Breast epithelium (tissue), 3 donors: ENCODE data around the gene CCDC144A.
"Not testable (repeated sequence)": the region's sequence is repeated elsewhere in the genome, so short reads cannot be mapped to it uniquely, and the experiment has no call there.

ENCODE experiments used
- POLR2AphosphoS5 ChIP-seq, 3 donors: sonication (generic); formaldehyde crosslinking; IDR thresholded peaks; one replicate each; pipeline ENCODE4 v1.6.1; 2017; ENCODE audit warnings: antibody characterized with exemption in 3 of 3
- TF ChIP-seq, protein P1 (sequence below), 3 donors: fragments of 450-650 bp; IDR thresholded peaks; one replicate each; pipeline ENCODE4 v1.5.1; 2016 to 2017; ENCODE audit warnings: antibody characterized with exemption in 3 of 3, mild to moderate bottlenecking in 3 of 3, moderate library complexity in 3 of 3

DNA sequence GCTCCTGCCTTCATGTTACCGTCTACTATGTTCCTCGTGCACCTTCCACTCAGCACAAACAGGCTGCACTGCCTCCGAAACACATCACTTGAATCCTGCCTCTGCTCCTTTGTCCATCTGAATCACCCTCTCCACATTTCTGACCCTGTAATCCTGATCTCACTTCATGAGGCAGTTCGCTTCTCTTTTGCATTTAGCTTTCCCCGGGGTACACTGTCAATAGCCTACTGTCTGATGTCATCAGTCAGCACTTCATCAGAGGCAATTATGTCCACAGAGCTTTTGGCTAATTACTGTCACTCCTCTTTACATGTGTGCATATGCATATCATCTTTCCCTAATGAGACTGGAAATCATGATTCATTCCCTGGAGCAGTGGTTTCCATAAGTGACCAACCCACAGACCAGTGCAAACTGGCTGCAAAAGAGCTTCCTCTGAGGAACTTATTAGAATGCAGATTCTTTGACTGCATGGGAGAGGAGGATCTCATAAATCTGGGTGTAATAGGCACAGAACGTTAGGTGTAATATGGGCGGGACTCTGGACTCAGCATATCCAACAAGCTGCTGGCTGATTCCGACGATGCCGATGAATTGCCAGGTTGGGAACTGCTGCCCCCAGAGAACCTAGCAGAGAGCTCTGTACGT is 99.0 kb downstream of the CCDC144A start:
- TF ChIP-seq, protein P1, sequence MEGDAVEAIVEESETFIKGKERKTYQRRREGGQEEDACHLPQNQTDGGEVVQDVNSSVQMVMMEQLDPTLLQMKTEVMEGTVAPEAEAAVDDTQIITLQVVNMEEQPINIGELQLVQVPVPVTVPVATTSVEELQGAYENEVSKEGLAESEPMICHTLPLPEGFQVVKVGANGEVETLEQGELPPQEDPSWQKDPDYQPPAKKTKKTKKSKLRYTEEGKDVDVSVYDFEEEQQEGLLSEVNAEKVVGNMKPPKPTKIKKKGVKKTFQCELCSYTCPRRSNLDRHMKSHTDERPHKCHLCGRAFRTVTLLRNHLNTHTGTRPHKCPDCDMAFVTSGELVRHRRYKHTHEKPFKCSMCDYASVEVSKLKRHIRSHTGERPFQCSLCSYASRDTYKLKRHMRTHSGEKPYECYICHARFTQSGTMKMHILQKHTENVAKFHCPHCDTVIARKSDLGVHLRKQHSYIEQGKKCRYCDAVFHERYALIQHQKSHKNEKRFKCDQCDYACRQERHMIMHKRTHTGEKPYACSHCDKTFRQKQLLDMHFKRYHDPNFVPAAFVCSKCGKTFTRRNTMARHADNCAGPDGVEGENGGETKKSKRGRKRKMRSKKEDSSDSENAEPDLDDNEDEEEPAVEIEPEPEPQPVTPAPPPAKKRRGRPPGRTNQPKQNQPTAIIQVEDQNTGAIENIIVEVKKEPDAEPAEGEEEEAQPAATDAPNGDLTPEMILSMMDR (IDR thresholded peaks at IDR 0.05): not testable (repeated sequence)
- not testable (repeated sequence) for TF ChIP-seq POLR2AphosphoS5 (IDR thresholded peaks at IDR 0.05)
